ENCODE data around the gene GPRIN2.

GPRIN2 gene

GRCh38 chr10:46554166-46554781 lies 2.2 kb downstream of the GPRIN2 start:
- no peak for DNase-seq (ENCODE audit: extremely low spot score)
- TF ChIP-seq CTCF (IDR thresholded peaks at IDR 0.05; ENCODE audit: control extremely low read depth, extremely low read depth, low read depth, missing control alignments), result no peak
- ChIA-PET CTCF (no interaction called here), POLR2A (no interaction called here)

GRCh38 chr10:46553238-46554049 lies 3.0 kb downstream of the GPRIN2 start:
- ChIA-PET CTCF (interaction anchor here (1.1 to 1.5 kb wide), 4 partner anchors 9 to 31 kb away, joined by 3 to 8 read pairs (median 4); no protein-coding TSS in a partner anchor), POLR2A (no interaction called here)
- DNase-seq (ENCODE audit: extremely low spot score), result no peak
- TF ChIP-seq CTCF (IDR thresholded peaks at IDR 0.05; ENCODE audit: control extremely low read depth, extremely low read depth, low read depth, missing control alignments), result no peak

GRCh38 chr10:46552526-46553237 lies 3.8 kb downstream of the GPRIN2 start:
- no peak for TF ChIP-seq CTCF (IDR thresholded peaks at IDR 0.05; ENCODE audit: control extremely low read depth, extremely low read depth, low read depth, missing control alignments)
- no peak for DNase-seq (ENCODE audit: extremely low spot score)
- ChIA-PET CTCF (interaction anchor here (0.7 to 1.5 kb wide), 6 partner anchors 8 to 1318 kb away, joined by 3 to 8 read pairs (median 4); no protein-coding TSS in a partner anchor), POLR2A (no interaction called here)

GRCh38 chr10:46551701-46552525 lies 4.5 kb downstream of the GPRIN2 start:
- TF ChIP-seq CTCF (IDR thresholded peaks at IDR 0.05; ENCODE audit: control extremely low read depth, extremely low read depth, low read depth, missing control alignments), result no peak
- ChIA-PET POLR2A (no interaction called here), CTCF (interaction anchor here (0.7 to 1.5 kb wide), 6 partner anchors 8 to 1317 kb away, joined by 3 to 8 read pairs (median 4); no protein-coding TSS in a partner anchor)
- DNase-seq (ENCODE audit: extremely low spot score), result no peak

GRCh38 chr10:46550795-46551700 lies 5.4 kb downstream of the GPRIN2 start:
- ChIA-PET CTCF (interaction anchor here (1.0 to 1.5 kb wide), 3 partner anchors 13 to 1316 kb away, joined by 3 to 4 read pairs (median 3); no protein-coding TSS in a partner anchor), POLR2A (no interaction called here)
- TF ChIP-seq CTCF (IDR thresholded peaks at IDR 0.05; ENCODE audit: control extremely low read depth, extremely low read depth, low read depth, missing control alignments), result no peak
- no peak for DNase-seq (ENCODE audit: extremely low spot score)

All from GM10248 (cell line).